Activated T-cell treated with anti-CD3 and anti-CD28 coated beads, Interleukin-2, amount 50 U/mL, for 72 hours (primary cell): Measurements from ENCODE around the gene NEGR1. TPM values are rescaled to one million over a fixed set of nuclear protein-coding genes. Genes with fewer than 3 reads are reported as not detected.

Experiments used
- ATAC-seq, 2 donors: fragments of 150-1000 bp; cut with Tn5 transposase; replicated peaks in 1 of 2; 2 replicates each; pipeline ENCODE4 v1.10.0; 2021; ENCODE audit warnings: moderate library complexity in 2 of 2, mild to moderate bottlenecking in 1 of 2
- DNase-seq, 2 donors: peaks; one replicate each; pipeline ENCODE4 v3.0.0; 2021 to 2022; ENCODE audit warnings: mixed read lengths in 1 of 2
- H3K27ac Mint-ChIP-seq: one replicate; pipeline ENCODE4 v1.8.0; 2022; ENCODE audit warnings: mild to moderate bottlenecking, moderate library complexity, mixed read lengths
- H3K27me3 Mint-ChIP-seq: one replicate; pipeline ENCODE4 v1.8.0; 2022; ENCODE audit warnings: low read depth, mixed read lengths
- H3K36me3 Mint-ChIP-seq, 2 donors: one replicate each; pipeline ENCODE4 v1.8.0; 2022; ENCODE audit warnings: mixed read lengths in 2 of 2, mild to moderate bottlenecking in 1 of 2; ENCODE audit not compliant: insufficient read depth in 2 of 2
- H3K4me1 Mint-ChIP-seq: one replicate; pipeline ENCODE4 v1.8.0; 2022; ENCODE audit warnings: low read depth, mixed read lengths
- H3K4me3 Mint-ChIP-seq, 2 donors: one replicate each; pipeline ENCODE4 v1.8.0; 2022; ENCODE audit warnings: mild to moderate bottlenecking in 2 of 2, mixed read lengths in 2 of 2, moderate library complexity in 2 of 2
- H3K9me3 Mint-ChIP-seq, 2 donors: one replicate each; pipeline ENCODE4 v1.8.0; 2022; ENCODE audit warnings: mixed read lengths in 2 of 2
- total RNA-seq, 2 donors: library from RNA; stranded (reverse); gene quantifications; one replicate each; pipeline ENCODE4 v1.2.3, GENCODE V29; 2022

The NEGR1 gene
- total RNA-seq, 2 donors from 2014 or later, result 0.24 TPM; not detected in 1

- Mint-ChIP-seq H3K9me3 (no peaks in the 10 kb centered on the region), H3K36me3 (no peaks in the 10 kb centered on the region), H3K4me3 (no peak overlapping the region), H3K27ac (no peak overlapping the region), H3K27me3 (no peaks in the 10 kb centered on the region), H3K4me1 (no peaks in the 10 kb centered on the region)
- DNase-seq, result no peak
- ATAC-seq, result no peak
These were observed 710.3 kb downstream of the NEGR1 start for GRCh38 chr1:71572038-71572437.

DNA sequence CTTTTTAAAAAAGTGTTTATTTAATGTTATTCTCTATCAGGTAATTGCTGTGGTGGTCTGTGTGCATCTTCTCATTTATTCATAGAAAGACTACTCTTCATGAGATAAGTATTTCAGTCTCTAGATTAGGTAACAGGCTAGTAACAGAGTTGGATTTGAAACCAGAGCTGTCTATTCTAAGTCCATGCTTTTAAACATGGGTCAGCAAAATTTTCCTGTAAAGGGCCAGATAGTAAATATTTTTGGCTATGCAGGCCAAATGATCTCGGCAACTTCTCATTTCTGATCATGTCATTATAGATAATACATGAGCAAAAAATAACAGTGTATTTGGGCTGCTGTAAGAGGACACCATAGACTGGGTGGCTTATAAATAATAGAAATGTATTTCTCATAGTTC lies 715.9 kb downstream of the NEGR1 start:
- H3K27ac Mint-ChIP-seq, result no peak overlapping the region
- H3K36me3 Mint-ChIP-seq, result no peaks in the 10 kb centered on the region
- DNase-seq (no peak), ATAC-seq (no peak)
- no peak overlapping the region for H3K4me3 Mint-ChIP-seq
- H3K9me3 Mint-ChIP-seq, result peaks cover 0 to 3% of the 10 kb centered on the region in 2 donors
- no peaks in the 10 kb centered on the region for H3K27me3 Mint-ChIP-seq
- H3K4me1 Mint-ChIP-seq, result no peaks in the 10 kb centered on the region

- H3K27me3 Mint-ChIP-seq, result no peaks in the 10 kb centered on the region
- no peaks in the 10 kb centered on the region for H3K36me3 Mint-ChIP-seq
- no peaks in the 10 kb centered on the region for H3K4me1 Mint-ChIP-seq
- ATAC-seq (no peak), DNase-seq (no peak)
- H3K9me3 Mint-ChIP-seq, result peaks cover 0 to 3% of the 10 kb centered on the region in 2 donors
- no peak overlapping the region for H3K27ac Mint-ChIP-seq
- no peak overlapping the region for H3K4me3 Mint-ChIP-seq
These were observed 716.5 kb downstream of the NEGR1 start for GRCh38 chr1:71565831-71566230.

DNA sequence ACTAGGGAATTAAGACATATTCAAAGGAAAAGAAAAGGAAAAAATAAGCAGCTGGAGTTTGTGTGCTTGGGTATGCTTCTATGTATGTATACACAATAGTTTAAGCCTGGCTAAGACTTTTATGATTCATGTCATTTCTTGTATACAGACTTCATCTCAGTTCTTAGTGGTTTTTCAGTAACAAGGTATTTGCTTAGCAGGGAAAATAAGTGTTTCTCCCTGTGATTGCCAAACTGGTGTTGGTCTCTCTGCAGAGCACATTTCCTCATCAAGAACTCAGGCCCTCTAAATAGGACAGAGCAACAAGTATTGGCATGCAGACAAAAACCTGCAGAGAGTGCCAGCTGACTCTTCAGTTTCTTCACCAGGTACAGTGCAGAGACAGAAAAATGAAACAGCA lies 717.1 kb downstream of the NEGR1 start:
- Mint-ChIP-seq H3K4me1 (no peaks in the 10 kb centered on the region), H3K27ac (no peak overlapping the region), H3K27me3 (no peaks in the 10 kb centered on the region), H3K36me3 (no peaks in the 10 kb centered on the region), H3K9me3 (peaks cover 0 to 3% of the 10 kb centered on the region in 2 donors), H3K4me3 (no peak overlapping the region)
- DNase-seq (no peak), ATAC-seq (no peak)

GRCh38 chr1:71562298-71562697 lies 720.0 kb downstream of the NEGR1 start:
- ATAC-seq, result no peak
- no peak for DNase-seq
- H3K9me3 Mint-ChIP-seq, result peaks cover 0 to 4% of the 10 kb centered on the region in 2 donors
- H3K36me3 Mint-ChIP-seq, result no peaks in the 10 kb centered on the region
- H3K27ac Mint-ChIP-seq, result no peak overlapping the region
- H3K4me1 Mint-ChIP-seq, result no peaks in the 10 kb centered on the region
- H3K27me3 Mint-ChIP-seq, result no peaks in the 10 kb centered on the region
- no peak overlapping the region for H3K4me3 Mint-ChIP-seq

DNA sequence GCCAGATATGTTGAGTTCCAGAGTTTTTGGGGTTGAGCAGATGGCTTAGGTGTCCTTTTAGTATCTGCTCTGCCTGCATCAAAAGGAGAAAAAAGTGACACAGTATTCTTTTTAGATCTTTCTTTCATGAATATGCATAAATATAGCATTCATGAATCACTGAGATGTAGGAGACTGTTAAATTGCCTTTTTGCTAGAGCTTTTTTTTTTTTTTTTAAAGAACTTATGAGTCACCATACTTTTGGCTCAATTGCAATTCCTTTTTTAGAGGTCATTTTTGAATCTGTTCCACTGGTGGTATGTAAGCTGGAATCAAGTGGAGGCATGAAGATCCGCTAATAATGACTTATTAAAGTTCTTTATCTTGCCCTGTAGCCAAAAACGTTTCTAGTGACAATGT lies 720.6 kb downstream of the NEGR1 start:
- no peaks in the 10 kb centered on the region for H3K4me1 Mint-ChIP-seq
- no peak overlapping the region for H3K27ac Mint-ChIP-seq
- H3K4me3 Mint-ChIP-seq, result no peak overlapping the region
- H3K27me3 Mint-ChIP-seq, result no peaks in the 10 kb centered on the region
- ATAC-seq (no peak), DNase-seq (no peak)
- H3K9me3 Mint-ChIP-seq, result peaks cover 0 to 4% of the 10 kb centered on the region in 2 donors
- no peaks in the 10 kb centered on the region for H3K36me3 Mint-ChIP-seq

GRCh38 chr1:71561206-71561605 lies 721.1 kb downstream of the NEGR1 start:
- no peak for DNase-seq
- Mint-ChIP-seq H3K27ac (no peak overlapping the region), H3K36me3 (no peaks in the 10 kb centered on the region), H3K4me1 (no peaks in the 10 kb centered on the region), H3K27me3 (no peaks in the 10 kb centered on the region), H3K4me3 (no peak overlapping the region), H3K9me3 (peaks cover 0 to 6% of the 10 kb centered on the region in 2 donors)
- ATAC-seq, result no peak

GRCh38 chr1:71559880-71560279 lies 722.5 kb downstream of the NEGR1 start:
- no peak overlapping the region for H3K4me3 Mint-ChIP-seq
- no peak for ATAC-seq
- peaks cover 0 to 6% of the 10 kb centered on the region in 2 donors for H3K9me3 Mint-ChIP-seq
- H3K36me3 Mint-ChIP-seq, result no peaks in the 10 kb centered on the region
- no peak overlapping the region for H3K27ac Mint-ChIP-seq
- H3K4me1 Mint-ChIP-seq, result no peaks in the 10 kb centered on the region
- DNase-seq, result no peak
- no peaks in the 10 kb centered on the region for H3K27me3 Mint-ChIP-seq

- DNase-seq (no peak), ATAC-seq (no peak)
- Mint-ChIP-seq H3K27me3 (no peaks in the 10 kb centered on the region), H3K36me3 (no peaks in the 10 kb centered on the region), H3K4me1 (no peaks in the 10 kb centered on the region), H3K27ac (no peak overlapping the region), H3K9me3 (peaks cover 0 to 3% of the 10 kb centered on the region in 2 donors), H3K4me3 (no peak overlapping the region)
These were observed 725.2 kb downstream of the NEGR1 start for GRCh38 chr1:71557138-71557537.

GRCh38 chr1:71548398-71548890 lies 733.9 kb downstream of the NEGR1 start:
- H3K36me3 Mint-ChIP-seq, result no peaks in the 10 kb centered on the region
- H3K4me1 Mint-ChIP-seq, result no peaks in the 10 kb centered on the region
- DNase-seq, result no peak
- no peak for ATAC-seq
- H3K4me3 Mint-ChIP-seq, result no peak overlapping the region
- H3K9me3 Mint-ChIP-seq, result peaks cover 1 to 3% of the 10 kb centered on the region in 2 donors
- no peaks in the 10 kb centered on the region for H3K27me3 Mint-ChIP-seq
- no peak overlapping the region for H3K27ac Mint-ChIP-seq

DNA sequence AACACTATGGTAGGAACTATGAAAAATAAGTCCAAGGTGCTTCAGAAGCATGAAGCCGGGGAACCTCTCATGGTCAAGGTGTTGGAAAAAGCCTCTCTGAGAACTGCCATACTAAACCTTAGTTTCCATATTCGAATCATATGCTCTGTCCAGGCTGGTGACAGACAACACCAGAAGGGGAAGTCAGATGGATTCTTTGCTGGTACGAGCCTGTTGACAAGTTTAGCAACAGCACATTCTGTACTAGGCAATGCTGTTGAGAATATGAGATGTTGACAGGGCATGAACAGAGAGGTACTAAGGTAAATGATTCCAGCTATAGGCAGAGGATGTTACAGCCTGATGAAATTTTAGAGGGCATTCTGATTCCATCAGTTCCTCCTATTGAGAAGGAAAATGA lies 740.2 kb downstream of the NEGR1 start:
- Mint-ChIP-seq H3K9me3 (peaks cover 0 to under 1% of the 10 kb centered on the region in 2 donors), H3K4me1 (no peaks in the 10 kb centered on the region), H3K27ac (no peak overlapping the region), H3K27me3 (no peaks in the 10 kb centered on the region), H3K4me3 (no peak overlapping the region), H3K36me3 (no peaks in the 10 kb centered on the region)
- no peak for DNase-seq
- ATAC-seq, result no peak

GRCh38 chr1:71533950-71534349 lies 748.4 kb downstream of the NEGR1 start:
- peaks cover 0 to 6% of the 10 kb centered on the region in 2 donors for H3K9me3 Mint-ChIP-seq
- H3K4me1 Mint-ChIP-seq, result no peaks in the 10 kb centered on the region
- ATAC-seq (no peak), DNase-seq (no peak)
- no peak overlapping the region for H3K27ac Mint-ChIP-seq
- H3K36me3 Mint-ChIP-seq, result no peaks in the 10 kb centered on the region
- H3K4me3 Mint-ChIP-seq, result no peak overlapping the region
- no peaks in the 10 kb centered on the region for H3K27me3 Mint-ChIP-seq

DNA sequence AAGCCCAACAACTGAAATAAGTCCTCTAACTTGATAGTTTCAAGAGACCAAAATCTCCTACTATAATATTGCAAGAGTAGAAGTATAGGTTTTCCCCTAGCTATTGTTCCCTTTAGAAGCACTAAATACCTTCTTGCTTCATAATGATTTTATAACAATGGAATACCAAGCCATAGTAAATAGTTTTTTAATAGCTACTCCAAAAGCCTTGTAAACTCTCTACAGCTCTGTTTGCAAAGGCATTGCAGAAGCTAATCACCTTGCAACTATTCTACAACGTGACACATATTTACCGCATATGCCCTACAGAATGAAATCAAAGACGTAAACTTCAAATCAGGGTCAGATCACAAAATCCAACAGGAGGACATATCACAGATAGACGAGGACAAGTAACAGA lies 750.0 kb downstream of the NEGR1 start:
- ATAC-seq (no peak), DNase-seq (no peak)
- Mint-ChIP-seq H3K9me3 (peaks cover 2 to 6% of the 10 kb centered on the region in 2 donors), H3K27ac (no peak overlapping the region), H3K4me1 (no peaks in the 10 kb centered on the region), H3K4me3 (no peak overlapping the region), H3K36me3 (no peaks in the 10 kb centered on the region), H3K27me3 (no peaks in the 10 kb centered on the region)

DNA sequence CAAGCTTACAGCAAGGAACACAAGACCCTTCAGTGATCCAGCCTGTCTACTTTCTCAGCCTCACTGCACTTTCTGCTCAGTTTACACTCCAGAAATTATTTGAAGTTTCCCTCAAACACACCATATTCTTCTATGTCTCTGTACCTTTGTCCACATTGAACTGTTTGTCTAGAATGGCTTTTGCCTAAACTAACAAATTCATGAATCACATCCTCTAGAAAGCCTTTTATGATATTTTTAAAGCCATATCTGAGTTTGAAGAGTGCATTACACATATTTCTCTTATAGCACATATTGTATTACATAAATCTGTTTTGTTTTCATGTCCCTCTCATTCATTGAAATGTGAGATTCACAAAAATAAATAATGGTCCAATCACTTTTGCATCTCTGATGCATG lies 755.5 kb downstream of the NEGR1 start:
- DNase-seq (no peak), ATAC-seq (no peak)
- Mint-ChIP-seq H3K27ac (no peak overlapping the region), H3K36me3 (no peaks in the 10 kb centered on the region), H3K9me3 (peaks cover 2 to 5% of the 10 kb centered on the region in 2 donors), H3K27me3 (no peaks in the 10 kb centered on the region), H3K4me1 (no peaks in the 10 kb centered on the region), H3K4me3 (no peak overlapping the region)
